Endodermal cell (in vitro differentiated cells): ENCODE data around the gene SERBP1. TPM values are rescaled to one million over a fixed set of nuclear protein-coding genes. Genes with fewer than 3 reads are reported as not detected.

Experiments used
- DNase-seq: peaks from one replicate; pipeline ENCODE4 v3.0.0-alpha.2; 2017
- H3K27ac ChIP-seq: 2 replicates; pipeline ENCODE4 v1.5.1; 2013; ENCODE audit warnings: mild to moderate bottlenecking, low read depth, low read length, moderate library complexity
- H3K27me3 ChIP-seq: 2 replicates; pipeline ENCODE4 v1.6.1; 2013; ENCODE audit warnings: mild to moderate bottlenecking, low read length, moderate library complexity; ENCODE audit not compliant: insufficient read depth, control insufficient read depth, poor library complexity, severe bottlenecking
- H3K36me3 ChIP-seq: 2 replicates; pipeline ENCODE4 v1.7.0; 2013; ENCODE audit warnings: mild to moderate bottlenecking, low read length, moderate library complexity; ENCODE audit not compliant: control insufficient read depth, insufficient read depth
- H3K4me1 ChIP-seq: one replicate; pipeline ENCODE4 v1.7.0; 2013; ENCODE audit warnings: low read length; ENCODE audit not compliant: control insufficient read depth, insufficient read depth
- H3K4me3 ChIP-seq: 2 replicates; pipeline ENCODE4 v1.5.1; 2013; ENCODE audit warnings: mild to moderate bottlenecking, low read length, moderate library complexity
- H3K9ac ChIP-seq: 2 replicates; pipeline ENCODE4 v1.6.1; 2013; ENCODE audit warnings: mild to moderate bottlenecking, low read length, moderate library complexity; ENCODE audit not compliant: poor library complexity, severe bottlenecking; ENCODE audit errors: extremely low read depth
- H3K9me3 ChIP-seq: 2 replicates; pipeline ENCODE4 v1.6.1; 2013; ENCODE audit warnings: mild to moderate bottlenecking, low read length, moderate library complexity; ENCODE audit not compliant: control insufficient read depth
- H3K27ac Mint-ChIP-seq: 2 replicates; pipeline ENCODE4 v1.8.0; 2020; ENCODE audit warnings: mixed read lengths
- H3K27me3 Mint-ChIP-seq: 2 replicates; pipeline ENCODE4 v1.8.0; 2021; ENCODE audit warnings: mild to moderate bottlenecking, mixed read lengths; ENCODE audit not compliant: insufficient read depth
- H3K36me3 Mint-ChIP-seq: 2 replicates; pipeline ENCODE4 v1.8.0; 2020; ENCODE audit warnings: low read depth, mixed read lengths
- H3K4me1 Mint-ChIP-seq: 2 replicates; pipeline ENCODE4 v1.8.0; 2020; ENCODE audit warnings: mixed read lengths
- H3K4me3 Mint-ChIP-seq: 2 replicates; pipeline ENCODE4 v1.8.0; 2020; ENCODE audit warnings: mild to moderate bottlenecking, moderate library complexity, mixed read lengths
- H3K9me3 Mint-ChIP-seq: 2 replicates; pipeline ENCODE4 v1.8.0; 2020; ENCODE audit warnings: mild to moderate bottlenecking, mixed read lengths
- WGBS, 2 experiments: methylation state at CpG; one replicate each; pipeline versions ENCODE4 v1.1.5 to v1.1.7; 2013; ENCODE audit warnings: missing lambda C conversion rate in 2 of 2, mixed read lengths in 1 of 2; ENCODE audit not compliant: insufficient coverage in 1 of 2, insufficient read length in 1 of 2; 5-methylcytosine and 5-hydroxymethylcytosine counted together
- total RNA-seq, 2 donors: library from RNA; stranded (reverse); fragmentation: NEBNext Ultra II Directional in 1 of 2; extraction: Animal tissue kit (Norgen Biotek cat#: 25700) in 1 of 2; gene quantifications; 2 replicates in 1 of 2; 3 replicates in 1 of 2; pipeline ENCODE4 v1.2.1, GENCODE V29; 2021
- TF ChIP-seq, protein P1 (sequence below): fragments of 200-600 bp; sonication (generic); conservative IDR thresholded peaks from 2 replicates; pipeline ENCODE4 v1.5.0; 2021; ENCODE audit warnings: antibody characterized with exemption, mild to moderate bottlenecking

SERBP1 gene
- total RNA-seq, 2 donors from 2014 or later, result 312 to 331 TPM

DNA sequence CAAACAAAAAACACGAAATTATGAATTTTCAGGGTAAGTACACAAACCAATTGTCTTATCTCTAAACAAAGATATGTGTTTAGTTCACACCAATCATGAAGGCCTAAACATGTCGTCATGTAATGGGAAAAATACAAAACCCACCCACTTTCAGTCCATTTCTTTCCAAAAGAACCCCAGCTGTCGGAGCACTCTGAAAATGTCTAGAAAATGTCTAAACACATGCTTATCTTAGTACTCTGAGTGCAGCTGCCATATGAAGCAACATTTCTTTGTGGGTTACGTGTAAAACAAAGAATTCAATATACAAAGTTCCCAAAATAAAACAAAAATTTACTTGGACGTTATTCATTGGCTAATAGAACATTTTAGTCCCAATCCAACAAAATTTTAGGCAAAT is 22.7 kb downstream of the SERBP1 start:
- WGBS, 2 experiments, result 96 to 100% methylated on average over 3 to 5 of the region's 5 CpGs

DNA sequence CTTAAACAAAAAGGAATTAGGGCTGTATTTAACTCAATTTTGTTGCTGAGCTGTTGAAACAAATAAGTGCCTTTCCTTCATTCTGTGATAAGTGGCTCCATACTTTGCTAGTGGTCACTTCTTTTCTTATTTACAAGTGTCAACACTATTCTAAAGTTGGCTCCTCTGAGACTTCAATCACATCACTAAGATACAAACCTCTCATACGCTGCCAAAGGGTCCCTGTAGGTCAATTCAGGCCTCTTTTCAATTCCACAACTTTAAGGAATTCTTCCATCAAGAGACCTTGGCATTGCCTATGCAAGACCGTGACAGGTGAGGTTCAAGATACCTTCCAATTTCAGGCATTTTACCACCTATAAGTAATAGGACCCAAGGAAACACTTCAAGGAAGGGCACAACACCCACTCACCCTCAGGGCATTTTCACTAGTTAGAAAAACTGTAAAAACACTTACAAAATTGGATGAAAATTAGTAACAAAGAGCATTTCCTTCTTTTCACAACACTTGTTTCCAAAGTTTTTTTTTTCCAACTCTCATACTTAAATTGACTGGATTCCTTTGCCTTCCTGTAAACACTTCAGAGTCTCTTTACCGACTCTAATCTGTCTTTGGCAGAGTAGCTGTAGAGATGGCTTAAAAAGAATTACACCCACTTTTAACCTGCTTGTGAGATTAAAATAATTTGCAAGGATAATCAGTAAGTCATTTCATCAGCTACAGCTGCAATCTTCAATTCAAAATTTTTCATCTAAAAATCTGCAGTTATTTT is 24.5 kb downstream of the SERBP1 start:
- Histone ChIP-seq H3K9ac (no peak overlapping the region), H3K27ac (no peak overlapping the region), H3K9me3 (no peaks in the 10 kb centered on the region), H3K4me1 (no peaks in the 10 kb centered on the region), H3K4me3 (no peak overlapping the region), H3K27me3 (no peaks in the 10 kb centered on the region), H3K36me3 (peaks cover 31% of the 10 kb centered on the region)
- WGBS, 2 experiments, result 89 to 94% methylated on average over 2 to 3 of the region's 3 CpGs
- no peak for DNase-seq
- Mint-ChIP-seq H3K27ac (peak overlapping the region; percentile 58), H3K27me3 (no peaks in the 10 kb centered on the region), H3K4me3 (no peak overlapping the region), H3K9me3 (no peaks in the 10 kb centered on the region), H3K36me3 (peaks cover 9% of the 10 kb centered on the region), H3K4me1 (peaks cover 11% of the 10 kb centered on the region)
- TF ChIP-seq, protein P1, sequence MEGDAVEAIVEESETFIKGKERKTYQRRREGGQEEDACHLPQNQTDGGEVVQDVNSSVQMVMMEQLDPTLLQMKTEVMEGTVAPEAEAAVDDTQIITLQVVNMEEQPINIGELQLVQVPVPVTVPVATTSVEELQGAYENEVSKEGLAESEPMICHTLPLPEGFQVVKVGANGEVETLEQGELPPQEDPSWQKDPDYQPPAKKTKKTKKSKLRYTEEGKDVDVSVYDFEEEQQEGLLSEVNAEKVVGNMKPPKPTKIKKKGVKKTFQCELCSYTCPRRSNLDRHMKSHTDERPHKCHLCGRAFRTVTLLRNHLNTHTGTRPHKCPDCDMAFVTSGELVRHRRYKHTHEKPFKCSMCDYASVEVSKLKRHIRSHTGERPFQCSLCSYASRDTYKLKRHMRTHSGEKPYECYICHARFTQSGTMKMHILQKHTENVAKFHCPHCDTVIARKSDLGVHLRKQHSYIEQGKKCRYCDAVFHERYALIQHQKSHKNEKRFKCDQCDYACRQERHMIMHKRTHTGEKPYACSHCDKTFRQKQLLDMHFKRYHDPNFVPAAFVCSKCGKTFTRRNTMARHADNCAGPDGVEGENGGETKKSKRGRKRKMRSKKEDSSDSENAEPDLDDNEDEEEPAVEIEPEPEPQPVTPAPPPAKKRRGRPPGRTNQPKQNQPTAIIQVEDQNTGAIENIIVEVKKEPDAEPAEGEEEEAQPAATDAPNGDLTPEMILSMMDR, result no peak

More for the DNA sequence above, 22.7 kb downstream of the SERBP1 start:
- Mint-ChIP-seq H3K4me3 (no peak overlapping the region), H3K27ac (no peak overlapping the region), H3K27me3 (no peaks in the 10 kb centered on the region), H3K4me1 (peaks cover 11% of the 10 kb centered on the region), H3K9me3 (no peaks in the 10 kb centered on the region), H3K36me3 (peaks cover 22% of the 10 kb centered on the region)
- H3K9ac ChIP-seq, result no peak overlapping the region
- H3K27ac ChIP-seq, result no peak overlapping the region
- no peaks in the 10 kb centered on the region for H3K4me1 ChIP-seq
- H3K9me3 ChIP-seq, result no peaks in the 10 kb centered on the region
- DNase-seq, result no peak
- no peaks in the 10 kb centered on the region for H3K27me3 ChIP-seq
- no peak overlapping the region for H3K4me3 ChIP-seq
- TF ChIP-seq, protein P1, result no peak
- peaks cover 48% of the 10 kb centered on the region for H3K36me3 ChIP-seq

DNA sequence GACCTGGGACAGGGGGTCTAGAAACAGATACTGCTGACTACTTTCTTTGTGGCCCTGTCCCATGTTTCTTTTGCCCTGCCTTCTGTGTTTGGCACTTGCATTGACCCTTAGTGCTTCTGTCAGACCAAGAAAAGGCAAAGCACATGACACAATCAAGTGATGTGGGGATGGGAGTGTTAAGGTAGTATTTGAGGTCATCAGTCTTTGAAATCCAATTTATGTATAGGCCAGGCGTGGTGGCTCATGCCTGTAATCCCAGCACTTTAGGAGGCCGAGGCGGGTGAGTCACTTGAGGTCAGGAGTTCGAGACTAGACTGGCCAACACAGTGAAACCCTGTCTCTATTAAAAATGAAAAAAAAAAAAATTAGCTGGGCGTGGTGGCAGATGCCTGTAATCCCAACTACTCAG is 26.0 kb downstream of the SERBP1 start:
- H3K4me3 ChIP-seq, result no peak overlapping the region
- H3K27me3 Mint-ChIP-seq, result no peaks in the 10 kb centered on the region

More for the DNA sequence above, 26.0 kb downstream of the SERBP1 start:
- Histone ChIP-seq H3K9me3 (no peaks in the 10 kb centered on the region), H3K9ac (no peak overlapping the region), H3K36me3 (peaks cover 16% of the 10 kb centered on the region), H3K4me1 (no peaks in the 10 kb centered on the region), H3K27me3 (no peaks in the 10 kb centered on the region), H3K27ac (no peak overlapping the region)
- TF ChIP-seq, protein P1, result no peak
- peaks cover 11% of the 10 kb centered on the region for H3K4me1 Mint-ChIP-seq
- no peak overlapping the region for H3K4me3 Mint-ChIP-seq
- no peaks in the 10 kb centered on the region for H3K9me3 Mint-ChIP-seq
- no peak overlapping the region for H3K27ac Mint-ChIP-seq
- H3K36me3 Mint-ChIP-seq, result peaks cover under 1% of the 10 kb centered on the region
- 61 to 71% methylated on average over 3 to 5 of the region's 5 CpGs for WGBS, 2 experiments
- DNase-seq, result no peak
